Left colon (tissue), 2 donors: ENCODE measurements around the gene MNDA. TPM values are rescaled to one million over a fixed set of nuclear protein-coding genes. Genes with fewer than 3 reads are reported as not detected.

Experiments
- ATAC-seq: fragments of 200-7000 bp; cut with Tn5 transposase; one replicate; pipeline ENCODE4 v1.9.1; 2020; ENCODE audit warnings: mild to moderate bottlenecking, moderate library complexity
- DNase-seq, 2 donors: peaks; one replicate each; pipeline ENCODE4 v3.0.0-alpha.2; 2020
- intact Hi-C, 2 donors: fragments of 100-400 bp; cut with DNase I in 1 of 2; cut with micrococcal nuclease in 1 of 2; formaldehyde crosslinking; loops; one replicate each; pipeline versions ENCODE4 v1.11.2 to v1.14.0; 2022; cut with DNase I, micrococcal nuclease
- long read RNA-seq: library from polyadenylated mRNA; unstranded; transcript quantifications from one replicate; pipeline ENCODE4 v2.0.0, GENCODE V29; 2021
- total RNA-seq, 2 donors: library from RNA; stranded (reverse); fragmentation: NEBNext Ultra II Directional; extraction: Animal tissue kit (Norgen Biotek cat#: 25700); gene quantifications; one replicate each; pipeline ENCODE4 v1.2.1, GENCODE V29; 2021
- donor health status: DM: no; HTN: no; CAD: no.
- donor health status: DM: yes; HTN: yes; CAD: no.

MNDA gene
- total RNA-seq = 1 to 10 TPM; 1.2 to 2.2 TPM
- long read RNA-seq, partial matches to known transcripts = 0 of 1 reads
- long read RNA-seq, other reads (novel, unspliced or antisense) = 0 of 1 reads

- no peak for DNase-seq
- ATAC-seq = no peak
- intact Hi-C loops = no loop called here
These were observed at the start of gene MNDA for GRCh38 chr1:158830904-158831507. Gene MNDA (plus strand): TSS chr1:158831351. CDS start chr1:158842154, 10,803 bp downstream.

GRCh38 chr1:158793604-158794003 is 37.5 kb upstream of the MNDA start:
- no peak for ATAC-seq
- no peak for DNase-seq
- intact Hi-C loops = no loop called here

- no peak for ATAC-seq
- intact Hi-C loops = no loop called here
- DNase-seq = no peak
These were observed 36.9 kb upstream of the MNDA start for GRCh38 chr1:158794247-158794646.

- no peak for DNase-seq
- intact Hi-C loops = no loop called here
- ATAC-seq = no peak
These were observed 32.6 kb upstream of the MNDA start for GRCh38 chr1:158798531-158798930.

GRCh38 chr1:158799689-158800088 is 31.5 kb upstream of the MNDA start:
- ATAC-seq (no peak), DNase-seq (no peak)
- intact Hi-C loops = no loop called here

GRCh38 chr1:158800526-158800925 is 30.6 kb upstream of the MNDA start:
- no peak for DNase-seq
- no peak for ATAC-seq
- intact Hi-C loops = no loop called here

GRCh38 chr1:158801396-158801795 is 29.8 kb upstream of the MNDA start:
- intact Hi-C loops = no loop called here
- DNase-seq (no peak), ATAC-seq (no peak)

- DNase-seq = no peak
- intact Hi-C loops = no loop called here
- ATAC-seq = no peak
These were observed 27.5 kb upstream of the MNDA start for GRCh38 chr1:158803678-158804077.

- DNase-seq (no peak), ATAC-seq (no peak)
- intact Hi-C loops = no loop called here
These were observed 24.1 kb upstream of the MNDA start for GRCh38 chr1:158806916-158807536.

- intact Hi-C loops = no loop called here
- DNase-seq (no peak), ATAC-seq (no peak)
These were observed 21.9 kb upstream of the MNDA start for GRCh38 chr1:158809256-158809655.

- intact Hi-C loops = no loop called here
- DNase-seq = no peak
- no peak for ATAC-seq
These were observed 21.3 kb upstream of the MNDA start for GRCh38 chr1:158809862-158810261.

GRCh38 chr1:158810311-158810710 is 20.8 kb upstream of the MNDA start:
- intact Hi-C loops = no loop called here
- DNase-seq = no peak
- ATAC-seq = no peak

GRCh38 chr1:158812336-158812735 is 18.8 kb upstream of the MNDA start:
- no peak for ATAC-seq
- intact Hi-C loops = no loop called here
- no peak for DNase-seq

- intact Hi-C loops = no loop called here
- ATAC-seq (no peak), DNase-seq (no peak)
These were observed 18.0 kb upstream of the MNDA start for GRCh38 chr1:158813164-158813563.

- no peak for DNase-seq
- intact Hi-C loops = no loop called here
- no peak for ATAC-seq
These were observed 16.2 kb upstream of the MNDA start for GRCh38 chr1:158814970-158815369.

GRCh38 chr1:158818560-158818959 is 12.6 kb upstream of the MNDA start:
- ATAC-seq (peak; percentile 40), DNase-seq (no peak)
- intact Hi-C loops = no loop called here

- ATAC-seq = no peak
- no peak for DNase-seq
- intact Hi-C loops = no loop called here
These were observed 12.1 kb upstream of the MNDA start for GRCh38 chr1:158818975-158819431.

- no peak for ATAC-seq
- intact Hi-C loops = no loop called here
- DNase-seq = no peak
These were observed 11.4 kb upstream of the MNDA start for GRCh38 chr1:158819461-158820443.

GRCh38 chr1:158821723-158822122 is 9.4 kb upstream of the MNDA start:
- intact Hi-C loops = no loop called here
- ATAC-seq (no peak), DNase-seq (no peak)
